ENCODE measurements around the gene CKAP4.

- TF ChIP-seq YY1 (IDR thresholded peaks at IDR 0.05; ENCODE audit: borderline replicate concordance in 1 of 3, control insufficient read depth in 1 of 3, extremely low read depth in 1 of 3, insufficient read depth in 3 of 3, insufficient read length in 1 of 3, insufficient replicate concordance in 2 of 3, low read depth in 1 of 3, low read length in 2 of 3) = no peak
- no peak for TF ChIP-seq MTA1 (IDR thresholded peaks at IDR 0.05; ENCODE audit: borderline replicate concordance)
- no peak for TF ChIP-seq CTCF (IDR thresholded peaks at IDR 0.05 in 2 of 3, conservative IDR thresholded peaks at IDR 0.05 in 1 of 3; ENCODE audit: insufficient read depth in 2 of 3, low read depth in 1 of 3, low read length in 3 of 3)
- TF ChIP-seq KDM4B (IDR thresholded peaks at IDR 0.05; ENCODE audit: borderline replicate concordance in 2 of 2, low read depth in 1 of 2) = no peak
- TF ChIP-seq CBX8 (IDR thresholded peaks at IDR 0.05; ENCODE audit: borderline replicate concordance, extremely low read depth, low read depth, low read length, poor library complexity, severe bottlenecking) = no peak
- no peak for TF ChIP-seq BDP1 (IDR thresholded peaks at IDR 0.05; ENCODE audit: insufficient read depth, insufficient read length)
- no peak for TF ChIP-seq ZNF639 (CRISPR knock-in tag; conservative IDR thresholded peaks at IDR 0.05 in 1 of 2, IDR thresholded peaks at IDR 0.05 in 1 of 2)
- no peak for TF ChIP-seq CBFB (CRISPR knock-in tag; IDR thresholded peaks at IDR 0.05)
- no peak for TF ChIP-seq FOXO4 (CRISPR knock-in tag; IDR thresholded peaks at IDR 0.05)
These were observed 34.2 kb downstream of the CKAP4 start for GRCh38 chr12:106213662-106214061.

Data from K562 (cell line).